Activated naive CD8-positive, alpha-beta T cell treated with anti-CD3 and anti-CD28 coated beads, Interleukin-2, amount 10 ng/mL, durations not matched to agents 7 days and 5 days (primary cell): Measurements from ENCODE around the gene OTOP3. TPM values are rescaled to one million over a fixed set of nuclear protein-coding genes. Genes with fewer than 3 reads are reported as not detected.
A peak's percentile ranks its signal among the peaks of the same experiment; 100 is the strongest.
"Not testable (repeated sequence)": the region's sequence is repeated elsewhere in the genome, so short reads cannot be mapped to it uniquely, and the experiment has no call there.

Experiments used
- ATAC-seq: fragments of 150-1000 bp; cut with Tn5 transposase; one replicate; pipeline ENCODE4 v1.10.0; 2021; ENCODE audit warnings: low read depth, moderate library complexity
- POLR2A ChIA-PET: fragments of 350-600 bp; sonication (Branson Sonifier 250); formaldehyde crosslinking; loops from one replicate; lab custom pipeline; 2021; ENCODE audit warnings: antibody characterized with exemption; lab: Charles Lee
- DNase-seq: peaks from one replicate; pipeline ENCODE4 v3.0.0; 2021
- H3K27ac Mint-ChIP-seq: one replicate; pipeline ENCODE4 v1.8.0; 2022; ENCODE audit warnings: mild to moderate bottlenecking, mixed read lengths
- H3K27me3 Mint-ChIP-seq: one replicate; pipeline ENCODE4 v1.8.0; 2022; ENCODE audit warnings: mild to moderate bottlenecking, moderate library complexity, mixed read lengths
- H3K36me3 Mint-ChIP-seq: one replicate; pipeline ENCODE4 v1.8.0; 2021; ENCODE audit warnings: mild to moderate bottlenecking, mixed read lengths
- H3K4me1 Mint-ChIP-seq: one replicate; pipeline ENCODE4 v1.8.0; 2021; ENCODE audit warnings: mixed read lengths
- H3K4me3 Mint-ChIP-seq: one replicate; pipeline ENCODE4 v1.8.0; 2022; ENCODE audit warnings: mild to moderate bottlenecking, moderate library complexity, mixed read lengths
- H3K9me3 Mint-ChIP-seq: one replicate; pipeline ENCODE4 v1.8.0; 2021; ENCODE audit warnings: mixed read lengths
- total RNA-seq, 2 experiments: library from RNA; stranded (reverse); gene quantifications; one replicate each; pipeline ENCODE4 v1.2.3, GENCODE V29; 2021

OTOP3 gene
- total RNA-seq, 2 experiments from 2014 or later = not detected

DNA sequence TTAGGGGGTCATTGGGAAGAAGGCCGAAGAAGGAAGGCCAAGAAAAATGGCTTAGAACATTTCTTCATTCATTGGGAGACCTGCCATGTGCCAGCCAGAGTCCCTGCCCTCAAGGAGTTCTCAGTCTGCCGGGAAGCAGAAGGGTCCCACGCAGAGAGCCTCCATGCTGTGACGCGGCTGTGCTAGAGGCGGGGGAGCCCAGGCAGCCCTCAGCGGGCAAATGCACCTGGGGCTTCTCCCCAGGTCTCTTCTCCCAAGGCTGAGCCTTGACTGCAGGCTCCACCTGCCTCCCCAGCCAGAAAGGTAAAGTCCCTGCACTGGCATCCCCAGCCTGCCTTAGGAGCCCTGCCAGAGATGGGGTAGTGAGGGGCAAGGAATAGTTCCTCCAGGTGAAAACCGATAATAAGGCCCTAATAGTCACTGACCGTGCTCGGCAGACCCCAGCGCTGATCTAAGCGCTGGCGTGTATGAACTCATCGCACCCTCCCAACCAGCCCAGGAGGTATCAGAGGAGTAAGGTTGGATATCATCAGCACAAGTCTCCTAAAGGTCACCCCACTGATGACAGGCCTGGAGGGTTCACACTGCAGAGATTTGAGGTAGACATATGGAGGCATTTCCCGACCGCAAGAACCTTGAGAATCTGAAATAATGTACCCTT, 45.8 kb downstream of the OTOP3 start:
- DNase-seq (no peak), ATAC-seq (peak; percentile 9)
- Mint-ChIP-seq H3K4me3 (peak overlapping the region; percentile 87), H3K36me3 (no peaks in the 10 kb centered on the region), H3K4me1 (peaks cover 9% of the 10 kb centered on the region), H3K27ac (peak overlapping the region; percentile 66), H3K27me3 (peaks cover 57% of the 10 kb centered on the region), H3K9me3 (no peaks in the 10 kb centered on the region)
- POLR2A ChIA-PET = no interaction called here

- no peaks in the 10 kb centered on the region for H3K36me3 Mint-ChIP-seq
- peaks cover 13% of the 10 kb centered on the region for H3K4me1 Mint-ChIP-seq
- DNase-seq = peak; percentile 84
- POLR2A ChIA-PET = interaction anchor here (2.1 kb wide), 1 partner anchor 30 kb away, joined by 8 read pairs; no protein-coding TSS in a partner anchor
- peaks cover 63% of the 10 kb centered on the region for H3K27me3 Mint-ChIP-seq
- H3K27ac Mint-ChIP-seq = peak overlapping the region; percentile 66
- H3K9me3 Mint-ChIP-seq = no peaks in the 10 kb centered on the region
- peak overlapping the region; percentile 87 for H3K4me3 Mint-ChIP-seq
- ATAC-seq = peak; percentile 90
Measured at GRCh38 chr17:74981979-74982662, 46.4 kb downstream of the OTOP3 start.

DNA sequence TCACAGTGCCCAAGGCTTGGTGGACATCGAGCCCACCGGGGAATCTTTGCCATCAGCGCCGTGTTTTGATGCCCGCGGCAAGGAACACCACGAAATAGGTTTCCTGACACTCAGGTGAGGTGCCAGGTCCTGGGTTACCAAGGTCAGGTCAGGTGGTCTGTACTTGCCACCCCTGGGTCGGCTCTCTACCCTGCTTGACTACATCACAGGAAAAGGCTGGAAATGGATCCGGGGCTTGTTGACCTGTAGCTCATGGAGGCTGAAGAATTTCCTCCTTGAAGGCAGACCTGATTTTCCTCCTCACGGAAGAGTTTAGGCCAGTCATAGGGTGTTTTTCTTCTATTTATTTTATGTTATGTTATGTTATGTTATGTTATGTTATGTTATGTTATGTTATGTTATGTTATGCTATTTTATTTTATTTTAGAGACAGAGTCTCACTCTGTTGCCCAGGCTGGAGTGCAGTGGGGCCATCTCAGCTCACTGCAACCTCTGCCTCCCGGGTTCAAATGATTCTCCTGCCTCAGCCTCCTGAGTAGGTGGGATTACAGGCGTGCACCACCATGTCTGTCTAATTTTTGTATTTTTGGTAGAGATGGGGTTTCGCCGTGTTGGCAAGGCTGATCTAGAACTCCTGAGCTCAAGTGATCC, 47.1 kb downstream of the OTOP3 start:
- not testable (repeated sequence) for H3K36me3 Mint-ChIP-seq, H3K27ac Mint-ChIP-seq
- H3K27me3 Mint-ChIP-seq = peaks cover 65% of the 10 kb centered on the region

DNA sequence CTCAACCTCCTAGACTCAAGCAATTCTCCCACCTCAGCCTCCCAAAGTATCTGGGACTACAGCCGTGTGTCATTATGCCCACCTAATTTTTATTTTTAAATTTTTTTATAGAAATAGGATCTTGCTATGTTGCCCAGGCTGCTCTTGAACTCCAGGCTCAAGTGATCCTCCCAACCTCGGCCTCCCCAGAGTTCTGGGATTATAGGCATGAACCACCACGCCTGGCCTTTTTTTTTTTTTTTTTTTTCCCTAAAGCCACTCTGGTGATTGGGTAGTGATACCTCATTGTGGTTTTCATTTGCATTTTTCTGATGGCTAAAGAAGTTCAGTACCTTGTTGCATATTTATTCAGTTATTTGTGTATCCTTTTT, 50.5 kb downstream of the OTOP3 start:
- DNase-seq (no peak), ATAC-seq (no peak)
- no peaks in the 10 kb centered on the region for H3K36me3 Mint-ChIP-seq
- peaks cover 18% of the 10 kb centered on the region for H3K4me1 Mint-ChIP-seq
- peaks cover 69% of the 10 kb centered on the region for H3K27me3 Mint-ChIP-seq
- POLR2A ChIA-PET = no interaction called here
- no peaks in the 10 kb centered on the region for H3K9me3 Mint-ChIP-seq
- no peak overlapping the region for H3K4me3 Mint-ChIP-seq
- H3K27ac Mint-ChIP-seq = no peak overlapping the region

More for the DNA sequence above, 47.1 kb downstream of the OTOP3 start:
- not testable (repeated sequence) for H3K9me3 Mint-ChIP-seq, H3K4me3 Mint-ChIP-seq, DNase-seq, ATAC-seq
- H3K4me1 Mint-ChIP-seq = peaks cover 16% of the 10 kb centered on the region
- POLR2A ChIA-PET = interaction anchor here (2.1 kb wide), 1 partner anchor 29 kb away, joined by 8 read pairs; no protein-coding TSS in a partner anchor

GRCh38 chr17:74987418-74987908, 51.8 kb downstream of the OTOP3 start, which contains the start of gene CDR2L:
Gene CDR2L (plus strand): TSS chr17:74987632. CDS start chr17:74988044, 412 bp downstream.
- POLR2A ChIA-PET = interaction anchor here (0.7 to 4.0 kb wide), 6 partner anchors 16 to 123 kb away, joined by 3 to 19 read pairs (median 3); partner anchors contain the start of genes ARMC7, MRPL58 and SLC16A5
- peak within 1 kb of the TSS; percentile 87 for H3K4me3 Mint-ChIP-seq
- H3K36me3 Mint-ChIP-seq = no peaks in the 10 kb centered on the region
- DNase-seq = peak; percentile 93
- peaks cover 13% of the 10 kb centered on the region for H3K4me1 Mint-ChIP-seq
- H3K27me3 Mint-ChIP-seq = peaks cover 64% of the 10 kb centered on the region
- no peaks in the 10 kb centered on the region for H3K9me3 Mint-ChIP-seq
- H3K27ac Mint-ChIP-seq = no peak within 1 kb of the TSS
- ATAC-seq = peak; percentile 96

- H3K4me1 Mint-ChIP-seq = peaks cover 13% of the 10 kb centered on the region
- no peaks in the 10 kb centered on the region for H3K36me3 Mint-ChIP-seq
- peak; percentile 54 for DNase-seq
- POLR2A ChIA-PET = interaction anchor here (0.7 to 4.0 kb wide), 5 partner anchors 16 to 100 kb away, joined by 3 to 19 read pairs (median 3); partner anchors contain the start of genes MRPL58 and SLC16A5
- H3K9me3 Mint-ChIP-seq = no peaks in the 10 kb centered on the region
- peak; percentile 58 for ATAC-seq
- peaks cover 60% of the 10 kb centered on the region for H3K27me3 Mint-ChIP-seq
- peak overlapping the region; percentile 66 for H3K4me3 Mint-ChIP-seq
- no peak overlapping the region for H3K27ac Mint-ChIP-seq
Measured at GRCh38 chr17:74987909-74988711, 52.4 kb downstream of the OTOP3 start.

- no peak overlapping the region for H3K27ac Mint-ChIP-seq
- no peak overlapping the region for H3K4me3 Mint-ChIP-seq
Measured at GRCh38 chr17:74990581-74991105, 54.9 kb downstream of the OTOP3 start.

GRCh38 chr17:74992223-74992622, 56.5 kb downstream of the OTOP3 start:
- POLR2A ChIA-PET = interaction anchor here (0.8 kb wide), 1 partner anchor 20 kb away, joined by 4 read pairs; the partner anchor contains the start of gene MRPL58
- H3K9me3 Mint-ChIP-seq = no peaks in the 10 kb centered on the region

More at GRCh38 chr17:74990581-74991105, 54.9 kb downstream of the OTOP3 start:
- Mint-ChIP-seq H3K36me3 (no peaks in the 10 kb centered on the region), H3K4me1 (peaks cover 13% of the 10 kb centered on the region), H3K9me3 (no peaks in the 10 kb centered on the region), H3K27me3 (peaks cover 40% of the 10 kb centered on the region)
- DNase-seq (no peak), ATAC-seq (no peak)
- POLR2A ChIA-PET = interaction anchor here (4.0 kb wide), 1 partner anchor 22 kb away, joined by 19 read pairs; the partner anchor contains the start of gene MRPL58

DNA sequence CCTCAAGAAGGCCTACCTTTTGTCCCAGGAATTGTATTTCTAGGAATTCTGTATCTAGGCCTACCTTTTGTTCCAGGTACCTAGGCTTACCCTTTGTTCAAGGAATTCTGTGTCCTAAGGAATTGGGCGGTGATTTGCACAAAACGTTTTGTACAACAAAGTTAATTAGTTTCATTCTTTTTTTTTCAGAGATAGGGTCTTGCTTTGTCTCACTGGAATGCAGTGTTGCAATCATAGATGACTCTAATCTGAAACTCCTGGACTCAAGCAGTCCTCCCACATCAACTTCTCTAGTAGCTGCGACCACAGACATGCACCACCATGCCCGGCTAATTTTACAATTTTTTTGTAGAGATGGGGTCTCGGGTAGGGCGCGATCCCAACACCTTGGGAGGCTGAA, 58.7 kb downstream of the OTOP3 start:
- Mint-ChIP-seq H3K4me1 (peaks cover 12% of the 10 kb centered on the region), H3K27me3 (peaks cover 13% of the 10 kb centered on the region), H3K4me3 (no peak overlapping the region), H3K9me3 (no peaks in the 10 kb centered on the region), H3K36me3 (no peaks in the 10 kb centered on the region), H3K27ac (no peak overlapping the region)
- POLR2A ChIA-PET = no interaction called here
- DNase-seq (no peak), ATAC-seq (no peak)

More at GRCh38 chr17:74992223-74992622, 56.5 kb downstream of the OTOP3 start:
- Mint-ChIP-seq H3K27me3 (peaks cover 28% of the 10 kb centered on the region), H3K4me3 (no peak overlapping the region), H3K27ac (peak overlapping the region; percentile 5), H3K4me1 (peaks cover 8% of the 10 kb centered on the region), H3K36me3 (no peaks in the 10 kb centered on the region)
- DNase-seq (no peak), ATAC-seq (no peak)

DNA sequence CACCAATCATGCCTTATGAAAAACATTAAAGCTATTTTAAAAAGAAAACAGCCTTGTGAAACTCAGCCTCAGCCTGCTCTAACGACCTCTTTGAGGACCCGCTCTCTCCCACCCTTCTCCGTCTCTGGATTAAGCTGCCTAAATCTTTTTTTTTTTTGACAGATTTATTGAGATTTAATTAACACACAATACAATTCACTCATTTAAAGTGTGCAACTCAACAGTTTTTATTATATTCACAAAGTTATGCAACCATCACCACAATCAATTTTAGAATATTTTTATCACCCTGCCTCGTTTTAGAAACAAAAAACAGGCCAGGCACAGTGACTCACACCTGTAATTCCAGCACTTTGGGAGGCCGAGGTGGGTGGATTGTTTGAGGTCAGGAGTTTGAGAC, 60.1 kb downstream of the OTOP3 start:
- Mint-ChIP-seq H3K27me3 (peaks cover 6% of the 10 kb centered on the region), H3K4me1 (peaks cover 8% of the 10 kb centered on the region), H3K9me3 (no peaks in the 10 kb centered on the region), H3K4me3 (no peak overlapping the region), H3K27ac (no peak overlapping the region), H3K36me3 (no peaks in the 10 kb centered on the region)
- POLR2A ChIA-PET = interaction anchor here (1.5 kb wide), 1 partner anchor 17 kb away, joined by 4 read pairs; the partner anchor contains the start of gene MRPL58
- DNase-seq = no peak
- ATAC-seq = no peak

DNA sequence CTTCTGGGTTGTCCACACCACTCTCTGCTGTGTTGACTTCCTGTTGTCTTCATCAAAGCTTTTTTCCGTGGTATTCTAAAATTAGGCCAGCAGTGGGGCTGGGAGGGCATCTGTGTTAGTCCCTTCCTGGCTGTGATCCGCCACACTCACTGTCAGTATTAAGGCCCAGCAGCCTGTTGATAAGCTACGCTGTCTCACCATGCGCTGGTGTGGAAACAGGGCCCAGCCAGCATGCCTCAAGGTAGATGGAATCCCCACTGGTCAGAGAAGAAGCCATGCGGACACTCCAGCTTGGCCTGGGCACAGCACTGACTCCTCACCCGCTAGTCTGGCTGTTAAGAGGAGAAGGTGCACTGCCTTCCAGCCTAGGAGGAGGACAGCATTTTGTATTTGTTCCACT, 63.1 kb downstream of the OTOP3 start:
- DNase-seq = no peak
- POLR2A ChIA-PET = interaction anchor here (3.6 kb wide), 1 partner anchor 13 kb away, joined by 15 read pairs; the partner anchor contains the start of gene MRPL58
- H3K4me3 Mint-ChIP-seq = no peak overlapping the region
- ATAC-seq = peak; percentile 36
- H3K36me3 Mint-ChIP-seq = no peaks in the 10 kb centered on the region
- no peaks in the 10 kb centered on the region for H3K9me3 Mint-ChIP-seq
- H3K27ac Mint-ChIP-seq = no peak overlapping the region
- peaks cover 4% of the 10 kb centered on the region for H3K27me3 Mint-ChIP-seq
- H3K4me1 Mint-ChIP-seq = peaks cover 10% of the 10 kb centered on the region

DNA sequence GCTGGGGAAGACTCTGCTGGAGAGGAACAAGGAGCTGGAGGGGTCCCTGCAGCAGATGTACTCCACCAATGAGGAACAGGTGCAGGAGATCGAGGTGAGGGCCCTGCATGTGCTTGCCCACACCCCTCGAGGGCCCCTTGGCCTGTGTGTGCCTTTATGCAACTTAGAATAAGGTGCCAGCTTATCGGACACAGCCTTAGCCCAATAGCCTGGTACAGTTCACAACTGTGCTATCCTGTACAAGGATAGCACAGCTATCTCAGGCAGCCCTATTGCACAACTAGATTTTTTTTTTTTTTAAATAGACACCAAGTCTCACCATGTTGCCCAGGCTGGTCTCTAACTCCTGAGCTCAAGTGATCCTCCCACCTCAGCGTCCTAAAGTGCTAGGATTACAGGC, 63.8 kb downstream of the OTOP3 start:
- peaks cover 4% of the 10 kb centered on the region for H3K27me3 Mint-ChIP-seq
- no peak overlapping the region for H3K4me3 Mint-ChIP-seq
- POLR2A ChIA-PET = interaction anchor here (3.6 kb wide), 1 partner anchor 12 kb away, joined by 15 read pairs; the partner anchor contains the start of gene MRPL58
- ATAC-seq (no peak), DNase-seq (no peak)
- H3K27ac Mint-ChIP-seq = no peak overlapping the region
- H3K36me3 Mint-ChIP-seq = no peaks in the 10 kb centered on the region
- H3K4me1 Mint-ChIP-seq = peaks cover 10% of the 10 kb centered on the region
- no peaks in the 10 kb centered on the region for H3K9me3 Mint-ChIP-seq
